Measurements from ENCODE around the gene CENPC.
"Not testable (repeated sequence)": the region's sequence is repeated elsewhere in the genome, so short reads cannot be mapped to it uniquely, and the experiment has no call there.

CENPC gene

GRCh38 chr4:67552146-67552792 lies 7.0 kb upstream of the CENPC start:
- not testable (repeated sequence) for DNase-seq (ENCODE audit: low spot score)

DNA sequence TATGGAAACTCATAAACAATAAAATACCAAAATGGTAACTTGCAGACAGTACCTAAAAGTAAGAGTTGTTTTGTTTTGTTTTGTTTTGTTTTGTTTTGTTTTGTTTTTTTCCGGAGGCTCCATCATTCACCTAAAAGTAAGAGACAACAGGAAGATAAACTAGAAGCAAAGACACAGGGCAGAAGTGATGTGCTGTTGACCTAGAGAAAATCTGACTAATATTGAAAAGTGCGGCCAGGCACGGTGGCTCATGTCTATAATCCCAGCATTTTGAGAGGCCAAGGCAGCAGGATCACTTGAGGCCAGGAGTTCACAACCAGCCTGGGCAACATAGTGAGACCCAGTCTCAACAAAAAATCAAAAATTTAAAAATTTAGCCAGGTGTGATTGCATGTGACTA lies 5.6 kb upstream of the CENPC start:
- DNase-seq (ENCODE audit: low spot score) = no peak

DNA sequence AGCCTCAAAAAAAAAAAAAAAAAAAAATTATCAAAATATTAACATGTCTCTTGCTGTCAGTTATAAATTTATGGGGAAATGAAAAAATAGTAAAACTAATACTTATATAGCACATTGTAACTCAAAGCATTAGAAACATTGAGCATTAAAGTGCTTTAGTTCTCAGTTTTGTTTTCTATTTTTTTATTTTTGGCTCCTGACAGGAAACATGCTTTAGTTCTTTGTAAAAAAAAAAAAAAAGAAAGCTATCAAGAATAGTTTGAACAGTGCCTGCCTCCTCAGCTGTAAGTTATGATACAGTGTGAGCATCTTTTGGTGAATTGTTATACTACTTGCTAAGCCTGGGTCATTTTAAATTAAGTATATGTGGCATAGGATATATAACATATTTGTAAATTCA lies 5.1 kb upstream of the CENPC start:
- no peak for DNase-seq (ENCODE audit: low spot score)

DNA sequence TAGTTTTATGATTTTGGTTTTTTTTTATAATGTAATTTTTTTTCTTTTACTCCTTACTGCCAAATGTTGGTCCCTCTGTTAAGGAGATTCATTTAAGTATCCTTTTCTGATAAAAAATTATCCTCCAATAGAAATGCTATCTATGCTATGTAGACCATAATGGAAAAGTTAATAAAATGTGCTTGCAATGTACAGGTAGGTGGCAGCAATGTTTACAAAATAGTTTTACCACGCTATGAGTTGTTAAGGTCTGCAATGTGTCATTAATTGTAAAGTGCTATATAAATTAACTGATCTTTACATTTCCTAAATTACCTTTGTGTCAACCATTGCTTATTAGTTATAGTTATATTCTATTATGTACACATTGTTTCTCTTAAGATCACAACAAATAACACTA lies 3.8 kb upstream of the CENPC start:
- DNase-seq (ENCODE audit: low spot score) = peak; percentile 72

DNA sequence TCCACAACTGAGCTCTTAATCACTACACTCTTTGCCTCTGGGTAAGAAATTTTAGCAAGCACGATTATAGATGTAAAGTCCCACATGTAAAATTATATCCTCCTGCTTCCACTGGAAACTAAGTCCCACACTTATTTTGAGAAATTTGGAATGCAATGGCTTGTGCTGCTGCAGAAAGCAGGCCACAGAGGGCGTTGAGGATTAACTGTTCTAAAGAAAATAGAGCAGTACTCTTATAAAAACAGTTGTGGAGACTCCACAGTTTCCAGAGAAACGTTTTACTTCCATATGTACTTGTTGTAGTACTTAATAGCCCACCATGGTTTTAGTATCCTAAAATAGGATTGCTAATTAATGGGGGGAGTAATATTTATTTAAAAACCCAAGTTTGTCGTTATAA lies 1.7 kb upstream of the CENPC start:
- no peak for DNase-seq (ENCODE audit: low spot score)

DNA sequence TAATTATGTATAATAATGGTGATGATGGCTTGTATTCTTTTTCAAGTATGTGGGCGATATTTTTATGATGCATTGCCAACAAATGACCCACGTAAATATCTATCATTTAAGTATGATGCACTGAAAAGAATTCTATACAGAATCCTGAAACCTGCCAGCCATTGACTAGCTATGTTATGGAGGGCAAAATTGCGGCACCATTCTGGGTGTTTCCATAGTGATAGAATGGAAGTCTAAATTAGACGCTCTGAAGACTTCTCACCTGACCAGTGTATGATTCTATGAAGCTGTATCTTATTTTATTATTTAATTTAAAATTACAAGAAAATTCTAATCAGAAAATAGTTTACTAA lies 677 bp upstream of the CENPC start:
- DNase-seq (ENCODE audit: low spot score) = no peak

- no peak for DNase-seq (ENCODE audit: low spot score)
Measured at GRCh38 chr4:67542076-67542475, 3.2 kb downstream of the CENPC start.

DNA sequence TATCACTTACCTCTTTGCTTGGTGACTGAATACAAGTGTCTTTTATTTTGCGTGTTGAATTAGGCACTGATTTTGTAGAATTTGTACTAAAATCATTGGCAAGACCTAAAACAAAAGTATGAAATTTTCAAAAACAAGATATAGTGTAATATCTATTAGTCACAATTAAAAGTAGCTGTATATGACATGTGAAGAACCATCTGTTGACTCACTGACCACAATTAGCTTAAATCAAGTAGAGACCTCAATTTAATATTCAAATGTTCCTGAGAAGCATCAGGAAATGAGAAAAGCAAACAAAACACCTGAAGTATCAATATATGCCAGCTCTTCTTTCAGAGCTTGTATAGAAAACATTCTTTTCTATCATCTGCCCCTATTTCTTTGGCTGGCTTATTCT lies 5.5 kb downstream of the CENPC start:
- DNase-seq (ENCODE audit: low spot score) = no peak

- DNase-seq (ENCODE audit: low spot score) = no peak
Measured at GRCh38 chr4:67535280-67535840, 9.9 kb downstream of the CENPC start.

DNA sequence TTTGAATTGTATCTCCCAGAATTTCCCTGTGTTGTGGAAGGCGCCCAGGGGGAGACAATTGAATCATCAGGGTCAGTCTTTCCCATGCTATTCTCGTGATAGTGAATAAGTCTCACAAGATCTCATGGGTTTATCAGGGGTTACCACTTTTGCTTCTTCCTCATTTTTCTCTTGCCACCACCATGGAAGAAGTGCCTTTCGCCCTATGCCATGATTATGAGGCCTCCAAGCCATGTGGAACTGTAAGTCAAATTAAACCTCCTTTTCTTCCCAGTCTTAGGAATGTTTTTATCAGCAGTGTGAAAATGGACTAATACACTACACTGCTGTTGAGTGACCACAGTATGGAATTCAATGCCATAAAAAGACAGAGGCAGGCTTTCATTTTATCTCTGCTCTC lies 12.2 kb downstream of the CENPC start:
- no peak for DNase-seq (ENCODE audit: low spot score)

DNA sequence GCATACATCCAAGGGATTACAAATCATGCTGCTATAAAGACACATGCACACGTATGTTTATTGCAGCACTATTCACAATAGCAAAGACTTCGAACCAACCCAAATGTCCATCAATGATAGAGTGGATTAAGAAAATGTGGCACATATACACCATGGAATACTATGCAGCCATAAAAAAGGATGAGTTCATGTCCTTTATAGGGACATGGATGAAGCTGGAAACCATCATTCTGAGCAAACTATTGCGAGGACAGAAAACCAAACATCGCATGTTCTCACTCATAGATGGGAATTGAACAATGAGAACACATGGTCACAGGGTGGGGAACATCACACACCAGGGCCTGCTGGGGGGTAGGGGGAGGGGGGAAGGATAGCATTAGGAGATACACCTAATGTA lies 12.9 kb downstream of the CENPC start:
- DNase-seq (ENCODE audit: low spot score) = not testable (repeated sequence)

DNA sequence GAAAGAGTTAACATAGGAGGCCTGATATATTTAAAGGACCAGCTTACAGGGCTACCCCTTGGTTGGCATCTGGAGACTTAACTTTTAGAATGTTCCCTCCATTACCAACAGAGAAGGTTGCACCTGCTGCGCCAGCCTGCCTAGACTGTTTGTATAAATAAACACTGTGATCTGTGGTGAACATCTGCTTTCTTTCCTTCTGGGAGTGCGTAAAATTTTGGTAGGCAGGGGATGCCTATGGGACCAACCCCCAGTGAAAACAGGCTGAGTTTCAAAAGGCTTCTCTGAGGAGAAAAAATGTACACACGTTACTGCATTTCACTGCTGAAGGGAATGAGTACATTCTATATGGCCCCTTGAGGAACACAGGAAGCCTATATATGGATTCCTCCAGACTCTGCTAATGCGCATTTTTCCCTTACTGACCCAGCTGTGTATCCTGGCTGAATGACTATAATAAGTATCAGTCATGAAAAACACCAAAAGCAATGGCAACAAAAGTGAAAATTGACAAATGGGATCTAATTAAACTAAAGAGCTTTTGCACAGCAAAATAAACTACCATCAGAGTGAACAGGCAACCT lies 13.8 kb downstream of the CENPC start:
- no peak for DNase-seq (ENCODE audit: low spot score)

- not testable (repeated sequence) for DNase-seq (ENCODE audit: low spot score)
Measured at GRCh38 chr4:67524140-67524539, 21.2 kb downstream of the CENPC start.

DNA sequence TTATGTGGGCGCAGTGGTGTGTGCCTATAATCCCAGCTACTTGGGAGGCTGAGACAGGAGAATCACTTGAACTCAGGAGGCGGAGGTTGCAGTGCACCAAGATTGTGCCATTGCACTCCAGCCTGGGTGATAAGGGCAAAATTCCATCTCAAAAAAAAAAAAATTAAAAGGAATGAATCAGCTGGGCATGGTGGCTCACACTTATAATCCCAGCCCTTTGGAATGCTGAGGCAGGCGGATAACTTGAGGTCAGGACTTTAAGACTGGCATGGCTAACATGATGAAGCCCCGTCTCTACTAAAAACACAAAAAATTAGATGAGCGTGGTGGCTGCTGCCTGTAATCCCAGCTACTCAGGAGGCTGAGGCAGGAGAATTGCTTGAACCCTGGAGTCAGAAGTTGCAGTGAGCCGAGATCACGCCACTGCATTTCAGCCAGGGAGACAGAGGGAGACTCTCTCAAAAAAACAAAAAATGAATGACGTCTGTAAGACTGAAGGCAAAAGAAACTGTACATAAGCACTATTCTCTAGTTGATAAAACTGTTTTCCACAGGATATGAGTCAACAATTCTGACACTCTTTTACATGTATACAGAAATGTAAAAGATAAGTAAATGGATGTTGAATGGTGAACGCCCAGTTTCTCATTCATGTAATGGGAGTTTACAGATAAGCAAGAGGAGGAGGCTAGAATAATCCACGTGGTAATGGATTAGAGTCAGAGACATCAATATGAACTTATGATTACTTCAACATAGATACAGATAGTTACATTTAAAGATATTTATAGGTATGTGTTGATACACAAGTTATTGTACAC lies 22.2 kb downstream of the CENPC start:
- DNase-seq (ENCODE audit: low spot score) = peak; percentile 20

- DNase-seq (ENCODE audit: low spot score) = no peak
Measured at GRCh38 chr4:67522230-67522629, 23.1 kb downstream of the CENPC start.

DNA sequence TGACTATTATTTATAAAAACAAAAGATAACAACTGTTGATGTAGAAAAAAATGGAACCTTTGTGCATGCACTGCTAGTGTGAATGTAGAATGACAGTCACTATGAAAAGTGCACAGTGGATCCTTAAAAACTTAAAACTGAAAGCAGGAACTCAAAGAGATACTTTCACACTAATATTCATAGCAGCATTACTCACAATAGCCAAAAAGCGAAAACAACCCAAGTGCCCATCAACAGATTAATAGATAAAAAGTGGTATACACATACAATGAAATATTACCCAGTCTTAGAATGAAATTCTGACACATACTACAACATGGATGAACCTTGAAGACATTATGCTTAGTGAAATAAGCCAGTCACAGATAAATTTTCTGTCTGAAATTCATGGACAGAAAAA lies 23.8 kb downstream of the CENPC start:
- no peak for DNase-seq (ENCODE audit: low spot score)

GRCh38 chr4:67520141-67520540 lies 25.2 kb downstream of the CENPC start:
- DNase-seq (ENCODE audit: low spot score) = no peak

DNA sequence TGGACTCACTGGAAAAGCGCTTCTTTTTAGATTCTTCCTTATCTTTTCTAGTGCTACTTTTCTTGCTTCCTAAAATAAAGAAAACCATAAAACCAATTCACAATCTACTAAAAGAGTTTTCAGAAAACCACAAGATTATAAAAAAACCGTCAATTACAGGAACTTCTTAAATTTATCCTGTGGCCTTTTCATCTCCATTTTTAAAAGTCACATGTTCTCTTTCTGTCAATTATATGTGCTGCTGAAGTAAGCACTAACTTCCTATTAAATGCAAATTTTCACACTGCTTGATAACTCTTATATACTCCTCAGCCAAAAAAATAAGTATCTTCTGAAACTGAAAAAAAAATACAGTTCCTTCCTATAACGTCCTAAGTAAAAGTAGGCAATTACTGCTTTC lies 32.8 kb downstream of the CENPC start:
- DNase-seq (ENCODE audit: low spot score) = no peak

DNA sequence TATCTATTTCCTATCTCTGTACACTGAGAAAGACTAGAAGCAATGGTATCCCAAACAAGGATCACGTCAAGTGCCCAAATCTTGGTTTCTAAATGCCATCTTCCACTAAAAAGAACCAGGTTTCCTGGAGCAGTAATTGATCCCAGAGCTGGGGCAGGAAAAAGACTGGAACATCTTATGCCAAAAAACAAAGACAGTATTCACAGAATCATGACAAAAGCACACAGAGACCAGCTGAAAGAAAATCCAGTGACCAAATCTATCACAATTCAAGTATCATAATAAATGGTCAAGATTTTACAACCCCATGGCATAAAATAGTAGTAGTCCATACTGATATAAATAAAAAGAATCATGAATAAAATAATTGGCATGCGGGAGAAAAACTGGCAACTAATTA lies 44.9 kb downstream of the CENPC start:
- DNase-seq (ENCODE audit: low spot score) = no peak

DNA sequence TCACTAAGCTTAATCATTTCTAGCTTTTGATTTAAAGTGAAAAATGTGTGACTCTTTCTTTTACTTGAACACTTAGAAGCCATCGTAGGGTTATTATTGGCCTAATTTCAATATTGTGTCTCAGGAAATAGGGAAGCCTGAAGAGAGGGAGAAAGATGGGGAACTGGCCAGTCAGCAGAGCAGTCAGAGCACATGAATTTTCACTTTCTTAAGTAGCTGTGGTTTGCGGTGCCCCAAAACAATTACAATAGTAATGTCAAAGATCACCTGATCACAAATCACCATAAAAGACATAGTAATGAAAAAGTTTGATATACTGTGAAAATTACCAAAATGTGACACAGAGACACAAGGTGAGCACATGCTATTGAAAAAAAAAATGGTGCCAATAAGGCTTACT lies 45.5 kb downstream of the CENPC start:
- no peak for DNase-seq (ENCODE audit: low spot score)

DNA sequence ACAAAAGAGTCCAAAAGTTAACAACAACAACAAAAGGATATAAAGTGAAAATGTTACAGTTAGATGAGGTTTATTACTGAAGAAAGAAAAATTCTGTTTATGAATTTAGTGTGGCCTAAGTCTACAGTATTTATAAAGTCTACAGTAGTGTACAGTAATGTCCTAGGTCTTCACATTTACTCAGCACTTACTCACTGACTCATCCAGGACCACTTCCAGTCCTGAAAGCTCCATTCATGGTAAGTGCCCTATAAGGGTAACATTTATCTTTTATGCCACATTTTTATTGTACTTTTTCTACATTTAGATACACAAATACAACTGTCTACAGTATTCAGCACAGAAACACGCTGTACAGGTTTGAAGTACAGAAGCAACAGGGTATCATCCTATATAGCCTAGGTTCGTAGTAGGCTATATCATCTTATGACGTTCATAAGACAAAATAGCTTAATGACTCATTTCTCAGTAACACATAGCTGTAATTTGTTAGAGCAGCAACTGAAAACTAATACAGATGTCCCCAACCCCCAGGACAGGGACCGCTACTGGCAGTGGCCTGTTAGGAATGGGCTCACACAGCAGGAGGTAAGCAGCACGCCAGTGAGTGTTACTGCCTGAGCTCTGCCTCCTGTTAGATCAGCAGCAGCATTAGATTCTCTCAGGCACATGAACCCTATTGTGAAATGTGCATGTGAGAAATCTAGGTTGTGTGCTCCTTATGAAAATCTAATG lies 61.3 kb downstream of the CENPC start:
- DNase-seq (ENCODE audit: low spot score) = no peak

DNA sequence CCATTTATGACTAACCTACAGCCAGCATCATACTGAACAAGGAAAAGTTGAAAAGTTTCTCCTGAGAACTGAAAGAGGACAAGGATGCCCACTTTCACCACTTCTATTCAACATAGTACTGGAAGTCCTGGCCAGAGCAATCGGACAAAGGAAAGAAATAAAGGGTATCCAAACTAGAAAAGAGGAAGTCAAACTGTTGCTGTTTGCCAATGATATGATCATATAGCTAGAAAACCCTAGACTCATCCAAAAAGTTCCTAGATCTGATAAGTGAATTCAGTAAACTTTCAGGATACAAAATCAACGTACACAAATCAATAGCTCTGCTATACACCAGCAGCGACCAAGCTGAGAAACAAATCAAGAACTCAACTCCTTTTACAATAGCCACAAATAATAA lies 64.5 kb downstream of the CENPC start:
- no peak for DNase-seq (ENCODE audit: low spot score)

- no peak for DNase-seq (ENCODE audit: low spot score)
Measured at GRCh38 chr4:67475155-67475554, 70.1 kb downstream of the CENPC start.
